Spleen (tissue), 11 donors: ENCODE data around the gene LARP1. TPM values are rescaled to one million over a fixed set of nuclear protein-coding genes. Genes with fewer than 3 reads are reported as not detected.

Source experiments
- DNase-seq: peaks from one replicate; pipeline ENCODE4 v3.0.0-alpha.2; 2020
- H3K27ac ChIP-seq, 8 donors: fragments of 200-600 bp; sonication (generic) in 7 of 8; 1 replicate in 4 of 8; 2 replicates in 4 of 8; pipeline versions ENCODE4 v1.5.0 to v1.8.0; 2016 to 2021; ENCODE audit warnings: inconsistent platforms in 4 of 8, mild to moderate bottlenecking in 4 of 8, moderate library complexity in 1 of 8
- H3K27me3 ChIP-seq, 7 donors: fragments of 200-600 bp; sonication (generic) in 6 of 7; replicated peaks in 1 of 7; 1 replicate in 4 of 7; 2 replicates in 3 of 7; pipeline versions ENCODE4 v1.5.0 to v1.8.0; 2016 to 2021; ENCODE audit warnings: inconsistent platforms in 3 of 7, mild to moderate bottlenecking in 1 of 7
- H3K36me3 ChIP-seq, 6 donors: fragments of 200-600 bp; sonication (generic) in 5 of 6; 1 replicate in 4 of 6; 2 replicates in 2 of 6; pipeline versions ENCODE4 v1.5.0 to v1.8.0; 2016 to 2021; ENCODE audit warnings: inconsistent platforms in 2 of 6
- H3K4me1 ChIP-seq, 6 donors: fragments of 200-600 bp; sonication (generic) in 5 of 6; 1 replicate in 3 of 6; 2 replicates in 3 of 6; pipeline versions ENCODE4 v1.5.0 to v1.8.0; 2016 to 2021; ENCODE audit warnings: inconsistent platforms in 3 of 6
- H3K4me3 ChIP-seq, 8 donors: fragments of 200-600 bp; sonication (generic) in 7 of 8; 1 replicate in 4 of 8; 2 replicates in 4 of 8; pipeline versions ENCODE4 v1.5.0 to v1.8.0; 2016 to 2021; ENCODE audit warnings: inconsistent platforms in 4 of 8, mild to moderate bottlenecking in 4 of 8, moderate library complexity in 2 of 8
- H3K9me3 ChIP-seq, 8 donors: fragments of 200-600 bp; sonication (generic) in 7 of 8; 1 replicate in 4 of 8; 2 replicates in 4 of 8; pipeline versions ENCODE4 v1.5.0 to v1.8.0; 2016 to 2021; ENCODE audit warnings: inconsistent platforms in 4 of 8
- CTCF ChIP-seq, 11 experiments: fragments of 200-600 bp in 7 of 11; fragments of 450-650 bp in 4 of 11; sonication (generic) in 4 of 11; IDR thresholded peaks in 8 of 11; conservative IDR thresholded peaks in 3 of 11; 1 replicate in 7 of 11; 2 replicates in 4 of 11; pipeline versions ENCODE4 v1.4.0 to v1.8.0; 2016 to 2021; ENCODE audit warnings: antibody characterized with exemption in 11 of 11, inconsistent platforms in 4 of 11, mild to moderate bottlenecking in 1 of 11
- POLR2A ChIP-seq, 3 donors: fragments of 450-650 bp; IDR thresholded peaks; one replicate each; pipeline ENCODE4 v1.5.1; 2017; ENCODE audit warnings: antibody characterized with exemption in 3 of 3, mild to moderate bottlenecking in 1 of 3
- POLR2AphosphoS5 ChIP-seq, 3 donors: sonication (generic); formaldehyde crosslinking; IDR thresholded peaks; one replicate each; pipeline ENCODE4 v1.5.1; 2017; ENCODE audit warnings: antibody characterized with exemption in 3 of 3
- WGBS, 5 donors: extraction: QIAGEN DNeasy Blood & Tissue Kit in 3 of 5; methylation state at CpG; one replicate each; pipeline versions ENCODE4 v1.1.5 to v1.1.7; 2013 to 2018; 5-methylcytosine and 5-hydroxymethylcytosine counted together
- intact Hi-C: fragments of 100-400 bp; cut with DNase I; formaldehyde crosslinking; loops from one replicate; pipeline ENCODE4 v1.15.0; 2023; ENCODE audit warnings: low total_unique reads
- polyA plus RNA-seq, 3 donors: library from polyadenylated mRNA; stranded (reverse); fragments of 200-250 nt; gene quantifications; one replicate each; pipeline ENCODE4 v1.2.1, GENCODE V29; 2013
- total RNA-seq, 7 donors: library from RNA; depleted of rRNA in 3 of 7; stranded (reverse); fragments of >200 nt in 3 of 7; fragmentation: NEBNext Ultra II Directional in 4 of 7; extraction: Animal tissue kit (Norgen Biotek cat#: 25700) in 4 of 7; gene quantifications; one replicate each; pipeline versions ENCODE4 v1.1.0 to v1.2.1, GENCODE V29; 2016 to 2021
- donor health status: healthy with polysubstance abuse.
- donor health status: DM: no; HTN: no; CAD: no; lungs with moderate emphysema.
- donor health status: DM: no; HTN: no; CAD: no.
- donor health status: Bipolar disorder and iron deficiency.
- donor health status: healthy.
- donor health status: DM: no; HTN: no; CAD: no.
- donor health status: DM: yes; HTN: yes; CAD: no.

LARP1 gene
- total and polyA plus RNA-seq, 10 donors = 13.8 to 168 (median 120) TPM

DNA sequence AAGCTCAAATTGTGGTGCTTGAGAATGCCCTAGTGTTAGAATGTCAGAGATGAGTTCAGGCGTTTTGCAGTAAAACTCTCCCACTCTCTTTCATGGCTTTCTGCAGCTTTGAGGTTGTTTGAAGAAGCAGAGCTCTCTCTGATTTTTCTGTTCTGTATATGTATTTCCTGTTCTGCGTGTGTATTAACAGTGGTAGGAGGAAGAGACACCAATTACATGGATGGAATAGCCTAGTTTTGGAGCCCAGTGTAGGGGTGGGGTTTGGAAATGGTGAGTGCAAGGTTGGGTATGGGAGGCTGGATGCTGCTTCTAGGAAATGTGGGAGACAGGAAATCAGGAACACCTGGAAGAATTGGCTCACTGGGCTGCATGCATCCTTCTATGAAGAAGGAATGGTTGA is 12.4 kb downstream of the LARP1 start:
- Histone ChIP-seq H3K27ac (peak overlapping the region in 2 of 8 donors; percentile 30 to 42), H3K36me3 (peaks cover 0 to 11% (median 0%) of the 10 kb centered on the region in 6 donors), H3K9me3 (no peaks in the 10 kb centered on the region), H3K27me3 (no peaks in the 10 kb centered on the region), H3K4me1 (peaks cover 49 to 100% (median 87%) of the 10 kb centered on the region in 6 donors), H3K4me3 (no peak overlapping the region)
- WGBS, 5 donors = 16 to 25% (median 21%) methylated on average over 2 of the region's 2 CpGs
- DNase-seq = no peak
- intact Hi-C loops = no loop called here
- TF ChIP-seq CTCF (IDR thresholded peaks at IDR 0.05 in 8 of 11, conservative IDR thresholded peaks at IDR 0.05 in 3 of 11) (no peak), POLR2AphosphoS5 (IDR thresholded peaks at IDR 0.05) (no peak), POLR2A (IDR thresholded peaks at IDR 0.05) (no peak)

DNA sequence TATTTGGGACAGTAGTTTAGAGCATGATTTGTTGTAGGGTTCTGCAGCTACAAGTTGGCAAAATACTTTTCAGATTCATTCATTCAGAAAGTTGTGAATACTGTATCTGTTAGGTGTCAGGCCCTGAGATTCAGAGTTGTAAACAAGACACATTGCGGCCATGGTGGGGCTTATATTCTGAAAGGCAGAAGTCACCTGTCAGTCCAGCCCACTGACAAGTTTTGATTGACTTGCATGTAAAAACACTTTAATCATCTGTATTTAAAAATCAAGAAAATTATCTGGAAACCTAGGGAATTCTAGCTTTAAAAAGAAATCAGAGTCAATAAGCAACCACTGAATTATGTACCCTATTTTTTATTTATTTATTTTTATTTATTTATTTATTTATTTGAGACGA is 13.0 kb downstream of the LARP1 start:
- DNase-seq = no peak
- Histone ChIP-seq H3K4me1 (peaks cover 50 to 100% (median 90%) of the 10 kb centered on the region in 6 donors), H3K27ac (no peak overlapping the region)

GRCh38 chr5:154770111-154770510 is 14.9 kb downstream of the LARP1 start:
- 19 to 46% (median 30%) methylated on average over 1 to 2 of the region's 2 CpGs for whole genome bisulfite sequencing, 5 donors
- Histone ChIP-seq H3K27me3 (no peaks in the 10 kb centered on the region), H3K27ac (peak overlapping the region in 7 of 8 donors; percentile 2 to 74 (median 46)), H3K36me3 (peaks cover 0 to 21% (median 0%) of the 10 kb centered on the region in 6 donors), H3K4me1 (peaks cover 44 to 100% (median 94%) of the 10 kb centered on the region in 6 donors), H3K4me3 (no peak overlapping the region), H3K9me3 (no peaks in the 10 kb centered on the region)
- TF ChIP-seq POLR2A (IDR thresholded peaks at IDR 0.05) (no peak), POLR2AphosphoS5 (IDR thresholded peaks at IDR 0.05) (no peak), CTCF (IDR thresholded peaks at IDR 0.05 in 8 of 11, conservative IDR thresholded peaks at IDR 0.05 in 3 of 11) (no peak)
- no peak for DNase-seq
- intact Hi-C loops = no loop called here

More for the DNA sequence above, 13.0 kb downstream of the LARP1 start:
- H3K36me3 ChIP-seq = peaks cover 0 to 11% (median 0%) of the 10 kb centered on the region in 6 donors
- no peak overlapping the region for H3K4me3 ChIP-seq
- H3K27me3 ChIP-seq = no peaks in the 10 kb centered on the region
- intact Hi-C loops = no loop called here
- no peaks in the 10 kb centered on the region for H3K9me3 ChIP-seq
- WGBS, 5 donors = 86 to 95% (median 91%) methylated on average over 2 of the region's 2 CpGs
- TF ChIP-seq POLR2AphosphoS5 (IDR thresholded peaks at IDR 0.05) (no peak), POLR2A (IDR thresholded peaks at IDR 0.05) (no peak), CTCF (IDR thresholded peaks at IDR 0.05 in 8 of 11, conservative IDR thresholded peaks at IDR 0.05 in 3 of 11) (no peak)

- no peaks in the 10 kb centered on the region for H3K27me3 ChIP-seq
- no peak overlapping the region for H3K4me3 ChIP-seq
- DNase-seq = no peak
- H3K9me3 ChIP-seq = no peaks in the 10 kb centered on the region
- WGBS, 5 donors = 53 to 75% (median 65%) methylated on average over 10 of the region's 10 CpGs
- H3K36me3 ChIP-seq = peaks cover 0 to 21% (median 0%) of the 10 kb centered on the region in 6 donors
- peak overlapping the region in 5 of 8 donors; percentile 22 to 61 (median 51) for H3K27ac ChIP-seq
- peaks cover 39 to 100% (median 92%) of the 10 kb centered on the region in 6 donors for H3K4me1 ChIP-seq
- intact Hi-C loops = no loop called here
- TF ChIP-seq POLR2AphosphoS5 (IDR thresholded peaks at IDR 0.05) (peak in 1 of 3 donors; percentile 23), POLR2A (IDR thresholded peaks at IDR 0.05) (no peak)
These were observed 16.3 kb downstream of the LARP1 start for GRCh38 chr5:154771383-154771901.
